ENCODE data around the gene RAP2A. TPM values are rescaled to one million over a fixed set of nuclear protein-coding genes. Genes with fewer than 3 reads are reported as not detected.

Gene RAP2A
- total RNA-seq, 2 donors from 2014 or later: 13.3 to 13.6 TPM

- TF ChIP-seq, protein P1, sequence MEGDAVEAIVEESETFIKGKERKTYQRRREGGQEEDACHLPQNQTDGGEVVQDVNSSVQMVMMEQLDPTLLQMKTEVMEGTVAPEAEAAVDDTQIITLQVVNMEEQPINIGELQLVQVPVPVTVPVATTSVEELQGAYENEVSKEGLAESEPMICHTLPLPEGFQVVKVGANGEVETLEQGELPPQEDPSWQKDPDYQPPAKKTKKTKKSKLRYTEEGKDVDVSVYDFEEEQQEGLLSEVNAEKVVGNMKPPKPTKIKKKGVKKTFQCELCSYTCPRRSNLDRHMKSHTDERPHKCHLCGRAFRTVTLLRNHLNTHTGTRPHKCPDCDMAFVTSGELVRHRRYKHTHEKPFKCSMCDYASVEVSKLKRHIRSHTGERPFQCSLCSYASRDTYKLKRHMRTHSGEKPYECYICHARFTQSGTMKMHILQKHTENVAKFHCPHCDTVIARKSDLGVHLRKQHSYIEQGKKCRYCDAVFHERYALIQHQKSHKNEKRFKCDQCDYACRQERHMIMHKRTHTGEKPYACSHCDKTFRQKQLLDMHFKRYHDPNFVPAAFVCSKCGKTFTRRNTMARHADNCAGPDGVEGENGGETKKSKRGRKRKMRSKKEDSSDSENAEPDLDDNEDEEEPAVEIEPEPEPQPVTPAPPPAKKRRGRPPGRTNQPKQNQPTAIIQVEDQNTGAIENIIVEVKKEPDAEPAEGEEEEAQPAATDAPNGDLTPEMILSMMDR (IDR thresholded peaks at IDR 0.05): no peak
- Histone ChIP-seq H3K27ac (no peak overlapping the region), H3K9me3 (peaks cover 0 to 16% of the 10 kb centered on the region in 2 donors), H3K4me3 (no peak overlapping the region), H3K4me1 (no peaks in the 10 kb centered on the region), H3K27me3 (no peaks in the 10 kb centered on the region), H3K36me3 (no peaks in the 10 kb centered on the region)
- no peak for DNase-seq (ENCODE audit: low spot score)
These were observed 57.5 kb downstream of the RAP2A start for GRCh38 chr13:97491452-97491851.

DNA sequence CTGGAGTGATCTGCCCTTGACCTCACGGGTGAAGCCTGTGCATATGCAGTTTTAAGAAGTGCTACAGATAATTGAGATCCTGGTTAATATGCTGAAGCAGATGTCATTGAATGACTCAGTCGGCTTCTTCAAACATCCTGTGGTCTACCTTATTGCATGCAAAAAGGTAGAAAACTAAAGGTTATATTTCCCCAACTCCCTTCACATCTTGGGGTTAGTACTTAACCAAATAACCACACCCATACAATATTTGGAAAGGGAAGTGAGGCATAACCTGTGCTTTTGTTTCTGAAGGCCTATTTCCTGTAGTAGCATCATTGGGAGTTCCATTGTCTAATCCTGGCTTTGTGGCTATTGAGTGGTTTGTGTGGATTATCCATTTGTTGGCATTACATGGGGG is 58.3 kb downstream of the RAP2A start:
- Histone ChIP-seq H3K4me1 (no peaks in the 10 kb centered on the region), H3K27me3 (no peaks in the 10 kb centered on the region), H3K4me3 (no peak overlapping the region), H3K9me3 (peaks cover 0 to 16% of the 10 kb centered on the region in 2 donors), H3K36me3 (no peaks in the 10 kb centered on the region), H3K27ac (no peak overlapping the region)
- TF ChIP-seq, protein P1 (IDR thresholded peaks at IDR 0.05): no peak
- no peak for DNase-seq (ENCODE audit: low spot score)

- DNase-seq (ENCODE audit: low spot score): no peak
- Histone ChIP-seq H3K27ac (no peak overlapping the region), H3K27me3 (no peaks in the 10 kb centered on the region), H3K4me3 (no peak overlapping the region), H3K4me1 (no peaks in the 10 kb centered on the region), H3K9me3 (peaks cover 0 to 16% of the 10 kb centered on the region in 2 donors), H3K36me3 (no peaks in the 10 kb centered on the region)
- TF ChIP-seq, protein P1 (IDR thresholded peaks at IDR 0.05): no peak
These were observed 58.9 kb downstream of the RAP2A start for GRCh38 chr13:97492684-97493371.

- DNase-seq (ENCODE audit: low spot score): no peak
- H3K27ac ChIP-seq: no peak overlapping the region
- TF ChIP-seq, protein P1 (IDR thresholded peaks at IDR 0.05): no peak
These were observed 59.5 kb downstream of the RAP2A start for GRCh38 chr13:97493456-97493855.

GRCh38 chr13:97495678-97496077 is 61.7 kb downstream of the RAP2A start:
- TF ChIP-seq, protein P1 (IDR thresholded peaks at IDR 0.05): no peak
- no peaks in the 10 kb centered on the region for H3K4me1 ChIP-seq
- H3K9me3 ChIP-seq: peaks cover 0 to 10% of the 10 kb centered on the region in 2 donors
- no peak for DNase-seq (ENCODE audit: low spot score)
- no peak overlapping the region for H3K27ac ChIP-seq
- no peaks in the 10 kb centered on the region for H3K36me3 ChIP-seq
- H3K4me3 ChIP-seq: no peak overlapping the region
- H3K27me3 ChIP-seq: no peaks in the 10 kb centered on the region

More at GRCh38 chr13:97493456-97493855, 59.5 kb downstream of the RAP2A start:
- H3K9me3 ChIP-seq: peaks cover 0 to 16% of the 10 kb centered on the region in 2 donors
- H3K27me3 ChIP-seq: no peaks in the 10 kb centered on the region
- H3K4me3 ChIP-seq: no peak overlapping the region
- no peaks in the 10 kb centered on the region for H3K36me3 ChIP-seq
- no peaks in the 10 kb centered on the region for H3K4me1 ChIP-seq

GRCh38 chr13:97496511-97496910 is 62.5 kb downstream of the RAP2A start:
- no peak overlapping the region for H3K27ac ChIP-seq
- H3K4me1 ChIP-seq: no peaks in the 10 kb centered on the region
- no peaks in the 10 kb centered on the region for H3K36me3 ChIP-seq
- no peak overlapping the region for H3K4me3 ChIP-seq
- peaks cover 0 to 2% of the 10 kb centered on the region in 2 donors for H3K9me3 ChIP-seq
- H3K27me3 ChIP-seq: no peaks in the 10 kb centered on the region
- DNase-seq (ENCODE audit: low spot score): no peak
- TF ChIP-seq, protein P1 (IDR thresholded peaks at IDR 0.05): no peak
